Measurements from ENCODE around the gene USP33.
"Not testable (repeated sequence)": the region's sequence is repeated elsewhere in the genome, so short reads cannot be mapped to it uniquely, and the experiment has no call there.

Gene USP33

GRCh38 chr1:77671836-77672235 is 87.8 kb downstream of the USP33 start:
- no peak for DNase-seq (ENCODE audit: low spot score)

- DNase-seq (ENCODE audit: low spot score) = no peak
These were observed 89.3 kb downstream of the USP33 start for GRCh38 chr1:77670330-77670729.

DNA sequence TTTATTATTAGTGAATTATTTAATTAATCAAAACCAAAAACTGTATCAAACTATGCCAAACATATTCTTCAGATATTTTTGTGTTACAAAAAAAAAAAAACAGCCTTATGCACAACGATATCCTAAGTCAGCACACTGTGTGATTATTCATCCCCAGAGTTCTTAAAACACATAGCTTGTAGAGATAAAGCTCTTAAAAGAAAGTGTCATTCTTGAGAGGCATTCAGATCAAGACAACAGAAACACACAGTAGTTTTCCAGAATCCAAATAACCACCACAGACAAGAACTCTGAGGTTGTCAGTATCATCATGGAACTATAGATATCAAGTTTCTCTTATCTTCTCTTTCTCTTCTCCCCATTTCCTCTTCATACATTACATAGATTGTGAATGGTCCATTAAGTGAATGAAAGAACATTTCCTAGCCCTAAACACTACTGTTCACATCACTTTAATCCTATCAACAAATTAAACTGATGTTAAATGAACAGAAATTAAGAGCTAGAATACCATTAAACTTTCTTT is 90.7 kb downstream of the USP33 start:
- DNase-seq (ENCODE audit: low spot score) = no peak

DNA sequence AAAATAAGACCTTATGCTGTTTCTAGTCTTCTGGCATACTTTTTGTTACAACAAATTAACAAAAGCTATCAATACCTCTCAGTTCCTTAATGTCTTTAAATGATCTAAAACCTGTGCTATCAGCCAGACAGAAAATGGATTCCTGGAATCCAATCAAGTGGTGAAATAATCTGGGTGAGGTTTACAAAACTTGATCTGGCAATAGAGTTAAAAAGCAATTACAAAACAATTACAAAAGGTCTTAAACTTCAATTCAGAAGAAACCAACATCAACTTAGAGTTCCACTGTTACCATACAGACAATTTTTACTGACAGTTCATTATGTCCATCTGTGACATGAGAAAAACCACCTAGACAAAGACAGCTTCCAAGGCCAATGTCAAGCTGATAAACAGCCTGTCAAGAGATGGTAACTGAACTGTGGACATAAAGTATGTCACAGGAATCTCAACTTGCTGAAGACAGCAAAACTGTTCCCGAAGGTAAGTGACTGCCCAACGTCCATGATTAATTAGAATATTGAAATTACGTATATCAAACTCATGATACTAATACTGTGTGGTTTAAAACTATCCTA is 94.6 kb downstream of the USP33 start:
- no peak for DNase-seq (ENCODE audit: low spot score)

DNA sequence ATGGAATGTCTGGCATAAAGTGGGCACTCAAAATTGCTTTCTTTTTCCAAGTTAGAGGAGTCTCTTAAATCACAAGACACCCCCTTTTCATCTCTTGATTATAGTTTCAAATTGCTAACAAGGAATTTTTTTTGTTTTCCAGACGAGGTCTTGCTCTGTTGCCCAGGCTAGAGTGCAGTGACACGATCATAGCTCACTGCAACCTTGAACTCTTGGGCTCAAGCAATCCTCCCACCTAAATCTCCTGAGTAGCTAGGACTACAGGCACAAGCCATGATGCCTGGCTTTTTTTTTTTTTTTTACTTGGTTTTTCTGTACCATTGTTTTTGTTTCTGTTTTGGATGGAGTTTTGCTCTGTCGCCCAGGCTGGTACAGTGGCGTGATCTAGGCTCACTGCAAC is 98.0 kb downstream of the USP33 start:
- DNase-seq (ENCODE audit: low spot score) = no peak

GRCh38 chr1:77659879-77660593 is 99.6 kb downstream of the USP33 start:
- no peak for DNase-seq (ENCODE audit: low spot score)

- DNase-seq (ENCODE audit: low spot score) = no peak
These were observed 101.4 kb downstream of the USP33 start for GRCh38 chr1:77658271-77658670.

DNA sequence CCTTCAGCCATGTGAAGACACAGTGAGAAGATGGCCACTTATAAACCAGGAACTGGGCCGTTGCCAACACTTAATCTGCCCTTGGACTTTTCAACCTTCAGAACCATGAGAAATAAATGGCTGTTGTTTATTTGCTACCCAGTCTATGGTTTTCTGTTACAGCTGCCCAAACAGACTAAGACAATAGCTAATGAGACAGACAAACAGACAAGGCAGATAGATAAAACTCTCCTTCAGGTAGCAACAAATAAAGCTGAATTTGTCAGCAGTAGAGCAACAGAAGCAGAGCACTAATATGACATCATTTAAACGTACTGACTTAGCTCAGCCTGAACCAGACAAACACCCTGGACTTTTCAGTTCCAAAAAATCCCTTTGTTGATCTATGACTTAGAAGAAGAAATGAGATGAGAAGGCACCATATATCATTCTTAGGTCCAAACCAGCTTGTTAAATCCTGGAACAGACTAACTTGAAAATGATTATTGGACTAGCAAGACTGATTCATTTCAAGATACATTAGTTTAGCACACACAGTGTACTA is 104.1 kb downstream of the USP33 start:
- DNase-seq (ENCODE audit: low spot score) = no peak

GRCh38 chr1:77652970-77653516 is 106.6 kb downstream of the USP33 start:
- DNase-seq (ENCODE audit: low spot score) = no peak

DNA sequence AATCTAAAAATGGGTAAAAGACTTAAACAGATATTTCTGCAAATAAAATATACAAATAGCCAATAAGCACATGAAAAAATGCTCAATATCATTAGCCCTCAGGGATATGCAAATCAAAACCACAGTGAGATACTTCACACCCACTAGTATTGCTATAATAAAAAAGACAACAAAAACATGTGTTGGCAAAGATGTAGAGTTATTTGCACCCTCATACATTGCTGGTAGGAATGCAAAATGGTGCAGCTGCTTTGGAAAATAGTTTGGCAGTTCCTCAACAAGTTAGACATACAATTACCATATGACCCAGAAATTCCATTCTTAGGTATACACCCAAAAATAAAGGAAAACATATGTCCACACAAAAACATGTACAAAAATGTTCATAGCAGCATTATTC is 107.4 kb downstream of the USP33 start:
- DNase-seq (ENCODE audit: low spot score) = no peak

- no peak for DNase-seq (ENCODE audit: low spot score)
These were observed 110.5 kb downstream of the USP33 start for GRCh38 chr1:77649127-77649526.

DNA sequence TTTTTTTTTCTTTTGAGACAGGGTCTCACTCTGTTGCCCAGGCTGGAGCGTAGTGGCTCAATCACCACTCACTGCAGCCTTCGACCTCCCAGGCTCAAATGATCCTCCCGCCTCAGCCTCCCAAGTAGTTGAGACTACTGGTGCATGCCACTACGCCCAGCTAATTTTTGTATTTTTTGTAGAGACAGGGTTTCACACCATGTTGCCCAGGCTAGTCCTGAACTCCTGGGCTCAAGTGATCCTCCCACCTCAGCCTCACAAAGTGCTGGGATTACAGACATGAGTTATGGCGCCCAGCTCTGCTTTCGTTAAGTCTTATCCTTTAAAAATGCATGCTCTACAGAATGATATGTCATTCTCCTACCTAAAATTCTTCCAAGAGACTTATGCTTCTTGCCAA is 113.4 kb downstream of the USP33 start:
- not testable (repeated sequence) for DNase-seq (ENCODE audit: low spot score)

All from D341Med (cell line).